ENCODE data around the gene ZNF331.
"Not testable (repeated sequence)": the region's sequence is repeated elsewhere in the genome, so short reads cannot be mapped to it uniquely, and the experiment has no call there.

GRCh38 chr19:53497311-53498023 is 40.5 kb upstream of the ZNF331 start:
- TF ChIP-seq CTCF (IDR thresholded peaks at IDR 0.05; ENCODE audit: insufficient read depth, low read length, poor library complexity, severe bottlenecking); EZH2phosphoT487 (conservative IDR thresholded peaks at IDR 0.05; ENCODE audit: low read length): not testable (repeated sequence)

Data from SU-DHL-6 (cell line).